ENCODE data around the gene CLHC1. TPM values are rescaled to one million over a fixed set of nuclear protein-coding genes. Genes with fewer than 3 reads are reported as not detected.
"Not testable (repeated sequence)": the region's sequence is repeated elsewhere in the genome, so short reads cannot be mapped to it uniquely, and the experiment has no call there.

The CLHC1 gene
- total RNA-seq, 1 donor from 2014 or later: 20.4 TPM

- H3K36me3 ChIP-seq (ENCODE audit: control insufficient read depth in 3 of 3, insufficient read depth in 3 of 3, low read length in 3 of 3): peaks cover 27 to 39% (median 37%) of the 10 kb centered on the region in 3 donors
- H3K9ac ChIP-seq (ENCODE audit: low read depth in 1 of 3, low read length in 3 of 3): peak overlapping the region; percentile 93 to 99 (median 99)
- H3K9me3 ChIP-seq (ENCODE audit: control insufficient read depth in 3 of 3, low read length in 3 of 3): no peaks in the 10 kb centered on the region
- peaks cover 11 to 26% (median 20%) of the 10 kb centered on the region in 3 donors for H3K4me1 ChIP-seq (ENCODE audit: control insufficient read depth in 3 of 3, insufficient read depth in 3 of 3, low read length in 3 of 3)
- peak overlapping the region; percentile 90 for H3K27ac ChIP-seq (ENCODE audit: low read depth, low read length)
- H3K4me3 ChIP-seq (ENCODE audit: low read length in 3 of 3): peak overlapping the region; percentile 90 to 99 (median 98)
- no peaks in the 10 kb centered on the region for H3K27me3 ChIP-seq (ENCODE audit: control insufficient read depth in 3 of 3, insufficient read depth in 3 of 3, low read length in 3 of 3)
Measured at GRCh38 chr2:55232863-55233657, 967 bp upstream of the CLHC1 start.

GRCh38 chr2:55231546-55232083, 478 bp downstream of the CLHC1 start:
- Histone ChIP-seq H3K4me1 (ENCODE audit: control insufficient read depth in 3 of 3, insufficient read depth in 3 of 3, low read length in 3 of 3) (peaks cover 11 to 26% (median 23%) of the 10 kb centered on the region in 3 donors), H3K4me3 (ENCODE audit: low read length in 3 of 3) (peak overlapping the region; percentile 90 to 99 (median 98)), H3K9me3 (ENCODE audit: control insufficient read depth in 3 of 3, low read length in 3 of 3) (no peaks in the 10 kb centered on the region), H3K27me3 (ENCODE audit: control insufficient read depth in 3 of 3, insufficient read depth in 3 of 3, low read length in 3 of 3) (no peaks in the 10 kb centered on the region), H3K36me3 (ENCODE audit: control insufficient read depth in 3 of 3, insufficient read depth in 3 of 3, low read length in 3 of 3) (peaks cover 23 to 34% (median 31%) of the 10 kb centered on the region in 3 donors), H3K27ac (ENCODE audit: low read depth, low read length) (peak overlapping the region; percentile 90), H3K9ac (ENCODE audit: low read depth in 1 of 3, low read length in 3 of 3) (peak overlapping the region; percentile 93 to 99 (median 99))

- Histone ChIP-seq H3K4me1 (ENCODE audit: control insufficient read depth in 3 of 3, insufficient read depth in 3 of 3, low read length in 3 of 3) (peaks cover 11 to 26% (median 23%) of the 10 kb centered on the region in 3 donors), H3K9ac (ENCODE audit: low read depth in 1 of 3, low read length in 3 of 3) (no peak overlapping the region), H3K27ac (ENCODE audit: low read depth, low read length) (no peak overlapping the region), H3K27me3 (ENCODE audit: control insufficient read depth in 3 of 3, insufficient read depth in 3 of 3, low read length in 3 of 3) (no peaks in the 10 kb centered on the region), H3K9me3 (ENCODE audit: control insufficient read depth in 3 of 3, low read length in 3 of 3) (no peaks in the 10 kb centered on the region), H3K36me3 (ENCODE audit: control insufficient read depth in 3 of 3, insufficient read depth in 3 of 3, low read length in 3 of 3) (peaks cover 14 to 23% (median 21%) of the 10 kb centered on the region in 3 donors), H3K4me3 (ENCODE audit: low read length in 3 of 3) (no peak overlapping the region)
Measured at GRCh38 chr2:55230551-55230950, 1.5 kb downstream of the CLHC1 start.

DNA sequence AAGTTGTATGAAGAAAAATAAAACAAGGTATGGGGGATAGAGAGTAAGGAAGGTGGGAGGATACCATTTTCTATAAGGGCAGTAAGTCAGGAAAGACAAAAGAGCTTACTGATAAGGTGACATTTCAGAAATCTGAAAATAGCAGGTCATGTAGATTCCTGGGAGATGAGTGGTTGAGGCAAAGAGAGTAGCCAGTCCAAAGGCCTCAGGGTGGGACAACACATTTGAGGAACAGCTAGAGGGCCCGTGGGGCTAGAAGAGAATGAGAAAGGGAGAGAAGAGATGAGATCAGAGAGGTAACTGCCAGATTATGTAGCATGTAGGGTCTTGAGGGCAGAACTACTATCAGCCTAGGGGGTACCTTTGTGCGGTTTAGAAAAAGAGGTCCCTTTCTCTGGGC, 2.9 kb downstream of the CLHC1 start:
- H3K4me1 ChIP-seq (ENCODE audit: control insufficient read depth in 3 of 3, insufficient read depth in 3 of 3, low read length in 3 of 3): peaks cover 12 to 22% (median 20%) of the 10 kb centered on the region in 3 donors

DNA sequence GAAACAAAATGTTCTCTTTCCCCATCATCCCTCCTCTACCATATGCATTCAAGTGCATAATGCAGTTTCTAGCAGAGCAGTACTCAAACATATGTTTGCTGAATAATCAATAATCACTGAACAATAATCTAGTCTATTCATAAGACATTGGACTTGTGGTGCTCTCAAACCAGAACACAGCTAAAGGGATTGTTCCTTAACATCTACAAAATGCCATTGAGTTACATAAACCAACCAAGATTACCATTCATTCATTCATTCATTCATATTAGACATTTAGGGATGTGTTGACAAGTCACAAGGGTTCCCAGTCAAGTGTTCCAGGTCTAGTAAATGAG, 3.9 kb downstream of the CLHC1 start:
- H3K9me3 ChIP-seq (ENCODE audit: control insufficient read depth in 3 of 3, low read length in 3 of 3): no peaks in the 10 kb centered on the region
- H3K27ac ChIP-seq (ENCODE audit: low read depth, low read length): no peak overlapping the region
- peaks cover 0 to 4% (median 3%) of the 10 kb centered on the region in 3 donors for H3K36me3 ChIP-seq (ENCODE audit: control insufficient read depth in 3 of 3, insufficient read depth in 3 of 3, low read length in 3 of 3)
- peaks cover 8 to 14% (median 11%) of the 10 kb centered on the region in 3 donors for H3K4me1 ChIP-seq (ENCODE audit: control insufficient read depth in 3 of 3, insufficient read depth in 3 of 3, low read length in 3 of 3)
- no peak overlapping the region for H3K9ac ChIP-seq (ENCODE audit: low read depth in 1 of 3, low read length in 3 of 3)
- no peaks in the 10 kb centered on the region for H3K27me3 ChIP-seq (ENCODE audit: control insufficient read depth in 3 of 3, insufficient read depth in 3 of 3, low read length in 3 of 3)
- H3K4me3 ChIP-seq (ENCODE audit: low read length in 3 of 3): no peak overlapping the region

More for the DNA sequence above, 2.9 kb downstream of the CLHC1 start:
- H3K9ac ChIP-seq (ENCODE audit: low read depth in 1 of 3, low read length in 3 of 3): no peak overlapping the region
- no peaks in the 10 kb centered on the region for H3K27me3 ChIP-seq (ENCODE audit: control insufficient read depth in 3 of 3, insufficient read depth in 3 of 3, low read length in 3 of 3)
- peaks cover 8 to 11% (median 9%) of the 10 kb centered on the region in 3 donors for H3K36me3 ChIP-seq (ENCODE audit: control insufficient read depth in 3 of 3, insufficient read depth in 3 of 3, low read length in 3 of 3)
- H3K9me3 ChIP-seq (ENCODE audit: control insufficient read depth in 3 of 3, low read length in 3 of 3): no peaks in the 10 kb centered on the region
- no peak overlapping the region for H3K27ac ChIP-seq (ENCODE audit: low read depth, low read length)
- H3K4me3 ChIP-seq (ENCODE audit: low read length in 3 of 3): no peak overlapping the region

DNA sequence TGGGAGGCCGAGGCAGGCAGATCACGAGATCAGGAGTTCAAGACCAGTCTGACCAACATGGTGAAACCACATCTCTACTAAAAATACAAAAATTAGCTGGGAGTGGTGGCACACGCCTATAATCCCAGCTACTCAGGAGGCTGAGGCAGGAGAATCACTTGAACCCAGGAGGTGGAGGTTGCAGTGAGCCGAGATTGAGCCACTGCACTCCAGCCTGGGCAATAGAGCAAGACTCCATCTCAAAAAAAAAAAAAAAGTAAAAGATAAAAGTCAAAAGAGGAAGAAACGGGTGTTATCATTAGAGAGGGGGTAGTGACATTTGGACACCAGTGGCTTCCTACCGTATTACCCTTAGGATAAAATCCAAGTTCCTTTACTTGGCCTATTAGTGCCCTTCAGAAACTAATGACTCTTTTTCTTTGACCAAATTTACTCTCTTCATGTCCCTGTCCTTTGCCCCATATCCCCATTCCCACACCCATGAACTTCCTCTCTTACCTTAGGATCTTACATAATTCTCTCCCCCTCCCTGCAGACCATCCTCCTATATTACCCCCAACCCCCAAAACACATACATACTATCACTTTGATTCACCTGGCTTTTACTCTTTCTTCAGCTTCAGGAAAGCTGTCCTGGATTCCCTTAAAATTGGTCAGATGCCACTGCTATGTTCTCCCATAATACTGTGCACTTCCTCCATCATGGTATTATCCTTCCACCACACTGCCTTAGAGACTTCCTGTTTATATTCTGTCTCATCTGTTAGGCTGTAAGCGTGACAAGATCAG, 4.5 kb downstream of the CLHC1 start:
- H3K36me3 ChIP-seq (ENCODE audit: control insufficient read depth in 3 of 3, insufficient read depth in 3 of 3, low read length in 3 of 3); H3K9ac ChIP-seq (ENCODE audit: low read depth in 1 of 3, low read length in 3 of 3); H3K27me3 ChIP-seq (ENCODE audit: control insufficient read depth in 3 of 3, insufficient read depth in 3 of 3, low read length in 3 of 3); H3K4me3 ChIP-seq (ENCODE audit: low read length in 3 of 3); H3K27ac ChIP-seq (ENCODE audit: low read depth, low read length); H3K9me3 ChIP-seq (ENCODE audit: control insufficient read depth in 3 of 3, low read length in 3 of 3): not testable (repeated sequence)
- H3K4me1 ChIP-seq (ENCODE audit: control insufficient read depth in 3 of 3, insufficient read depth in 3 of 3, low read length in 3 of 3): peaks cover 5 to 10% (median 10%) of the 10 kb centered on the region in 3 donors

DNA sequence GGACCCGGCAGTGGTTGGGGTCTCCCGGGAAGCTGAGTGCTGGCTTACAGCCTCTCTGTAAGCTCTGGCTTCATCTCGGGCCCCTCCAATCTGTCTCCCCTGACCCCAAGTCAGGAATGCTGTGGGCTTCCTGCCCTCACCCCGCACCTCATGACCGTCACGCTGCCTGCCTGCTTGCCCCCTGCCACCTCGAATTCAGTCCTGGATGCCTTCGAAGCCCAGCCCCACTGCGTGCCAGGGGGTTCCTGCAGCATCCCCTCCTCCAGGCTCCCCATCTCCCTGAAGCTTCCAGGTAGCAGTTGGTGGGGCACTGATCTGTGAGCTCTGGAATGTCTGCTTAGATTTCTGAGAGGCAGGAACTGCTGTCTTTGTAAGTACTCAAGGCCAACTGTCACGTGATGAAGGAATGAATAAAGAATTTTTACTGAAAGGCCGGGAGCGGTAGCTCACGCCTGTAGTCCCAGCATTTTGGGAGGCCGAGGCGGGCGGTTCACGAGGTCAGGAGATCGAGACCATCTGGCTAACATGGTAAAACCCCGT, 6.5 kb downstream of the CLHC1 start:
- H3K4me1 ChIP-seq (ENCODE audit: control insufficient read depth in 3 of 3, insufficient read depth in 3 of 3, low read length in 3 of 3): peaks cover 2 to 12% (median 5%) of the 10 kb centered on the region in 3 donors
- H3K27ac ChIP-seq (ENCODE audit: low read depth, low read length): no peak overlapping the region
- no peaks in the 10 kb centered on the region for H3K27me3 ChIP-seq (ENCODE audit: control insufficient read depth in 3 of 3, insufficient read depth in 3 of 3, low read length in 3 of 3)
- H3K9me3 ChIP-seq (ENCODE audit: control insufficient read depth in 3 of 3, low read length in 3 of 3): no peaks in the 10 kb centered on the region
- no peak overlapping the region for H3K9ac ChIP-seq (ENCODE audit: low read depth in 1 of 3, low read length in 3 of 3)
- no peak overlapping the region for H3K4me3 ChIP-seq (ENCODE audit: low read length in 3 of 3)
- peaks cover 0 to 4% (median 3%) of the 10 kb centered on the region in 3 donors for H3K36me3 ChIP-seq (ENCODE audit: control insufficient read depth in 3 of 3, insufficient read depth in 3 of 3, low read length in 3 of 3)

DNA sequence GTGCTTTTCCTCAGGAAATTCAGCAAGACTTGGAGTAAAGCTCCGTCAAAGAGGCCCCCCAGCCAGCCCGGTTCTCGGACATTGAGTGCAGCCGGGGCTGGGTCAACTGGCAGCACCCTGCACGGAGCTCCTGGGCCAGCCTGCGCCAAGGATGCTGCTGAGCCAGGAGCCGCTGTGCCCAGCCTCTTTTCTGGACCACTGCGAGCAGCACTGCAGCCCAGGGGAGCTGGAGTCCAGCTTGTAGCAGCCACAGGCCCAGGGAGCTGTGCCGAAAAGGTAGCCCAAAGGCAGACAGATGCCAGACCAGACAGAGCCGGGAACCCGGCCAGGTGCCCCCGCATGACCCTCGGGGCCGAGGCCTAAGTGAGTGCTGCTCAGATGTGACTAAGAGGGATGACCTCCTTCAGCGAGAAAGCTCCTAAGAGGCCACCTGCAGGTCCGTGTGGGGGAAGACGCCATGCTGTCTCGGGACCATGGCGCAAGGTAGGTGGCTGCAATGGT, 7.3 kb downstream of the CLHC1 start:
- no peak overlapping the region for H3K27ac ChIP-seq (ENCODE audit: low read depth, low read length)

DNA sequence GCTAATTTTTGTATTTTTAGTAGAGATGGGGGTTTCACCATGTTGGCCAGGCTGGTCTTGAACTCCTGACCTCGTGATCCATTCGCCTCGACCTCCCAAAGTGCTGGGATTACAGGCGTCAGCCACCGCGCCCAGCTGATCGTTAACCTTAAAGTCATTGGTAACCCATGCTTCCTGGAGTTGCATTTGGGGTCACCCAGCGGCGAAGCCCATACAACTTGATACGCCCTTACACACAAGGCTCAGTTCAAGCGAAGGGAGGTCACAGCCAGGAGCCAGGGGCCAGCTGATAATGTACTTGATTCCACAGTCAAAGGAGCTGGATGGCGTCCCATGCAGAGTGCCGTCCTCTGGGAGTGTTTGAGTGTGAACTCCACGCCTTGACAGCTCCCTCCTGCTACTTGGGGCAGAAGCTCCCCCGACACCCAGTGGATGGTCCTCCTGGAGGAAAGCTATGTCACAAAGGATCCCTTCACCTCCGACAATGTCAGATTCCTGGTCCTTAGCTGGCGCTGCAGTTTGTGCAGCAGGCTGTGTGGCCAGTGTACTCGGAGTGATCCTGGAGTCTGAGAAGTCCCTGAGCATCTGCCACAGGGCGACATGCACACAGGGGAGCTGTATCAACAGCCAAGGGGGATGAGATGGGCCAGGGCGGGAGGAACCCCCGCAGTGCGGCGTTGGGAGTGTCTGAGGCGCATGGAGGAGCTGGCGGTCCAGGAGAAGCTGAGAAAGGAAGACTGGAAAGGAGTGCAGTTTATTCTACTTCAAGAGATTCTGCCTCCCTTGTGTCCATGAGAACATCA, 7.9 kb downstream of the CLHC1 start:
- H3K9me3 ChIP-seq (ENCODE audit: control insufficient read depth in 3 of 3, low read length in 3 of 3): no peaks in the 10 kb centered on the region
- peaks cover 2 to 12% (median 5%) of the 10 kb centered on the region in 3 donors for H3K4me1 ChIP-seq (ENCODE audit: control insufficient read depth in 3 of 3, insufficient read depth in 3 of 3, low read length in 3 of 3)
- H3K36me3 ChIP-seq (ENCODE audit: control insufficient read depth in 3 of 3, insufficient read depth in 3 of 3, low read length in 3 of 3): peaks cover 0 to 4% (median 3%) of the 10 kb centered on the region in 3 donors
- H3K27me3 ChIP-seq (ENCODE audit: control insufficient read depth in 3 of 3, insufficient read depth in 3 of 3, low read length in 3 of 3): no peaks in the 10 kb centered on the region
- peak overlapping the region; percentile 87 for H3K27ac ChIP-seq (ENCODE audit: low read depth, low read length)
- H3K4me3 ChIP-seq (ENCODE audit: low read length in 3 of 3): peak overlapping the region; percentile 40 to 84 (median 76)
- no peak overlapping the region for H3K9ac ChIP-seq (ENCODE audit: low read depth in 1 of 3, low read length in 3 of 3)

More for the DNA sequence above, 7.3 kb downstream of the CLHC1 start:
- peaks cover 2 to 12% (median 5%) of the 10 kb centered on the region in 3 donors for H3K4me1 ChIP-seq (ENCODE audit: control insufficient read depth in 3 of 3, insufficient read depth in 3 of 3, low read length in 3 of 3)
- no peaks in the 10 kb centered on the region for H3K9me3 ChIP-seq (ENCODE audit: control insufficient read depth in 3 of 3, low read length in 3 of 3)
- peaks cover 0 to 4% (median 3%) of the 10 kb centered on the region in 3 donors for H3K36me3 ChIP-seq (ENCODE audit: control insufficient read depth in 3 of 3, insufficient read depth in 3 of 3, low read length in 3 of 3)
- no peaks in the 10 kb centered on the region for H3K27me3 ChIP-seq (ENCODE audit: control insufficient read depth in 3 of 3, insufficient read depth in 3 of 3, low read length in 3 of 3)
- H3K9ac ChIP-seq (ENCODE audit: low read depth in 1 of 3, low read length in 3 of 3): no peak overlapping the region
- H3K4me3 ChIP-seq (ENCODE audit: low read length in 3 of 3): no peak overlapping the region
